Measurements from ENCODE around the gene ATP10B. TPM values are rescaled to one million over a fixed set of nuclear protein-coding genes. Genes with fewer than 3 reads are reported as not detected.

ATP10B gene
- total RNA-seq, 2 experiments from 2014 or later = not detected

DNA sequence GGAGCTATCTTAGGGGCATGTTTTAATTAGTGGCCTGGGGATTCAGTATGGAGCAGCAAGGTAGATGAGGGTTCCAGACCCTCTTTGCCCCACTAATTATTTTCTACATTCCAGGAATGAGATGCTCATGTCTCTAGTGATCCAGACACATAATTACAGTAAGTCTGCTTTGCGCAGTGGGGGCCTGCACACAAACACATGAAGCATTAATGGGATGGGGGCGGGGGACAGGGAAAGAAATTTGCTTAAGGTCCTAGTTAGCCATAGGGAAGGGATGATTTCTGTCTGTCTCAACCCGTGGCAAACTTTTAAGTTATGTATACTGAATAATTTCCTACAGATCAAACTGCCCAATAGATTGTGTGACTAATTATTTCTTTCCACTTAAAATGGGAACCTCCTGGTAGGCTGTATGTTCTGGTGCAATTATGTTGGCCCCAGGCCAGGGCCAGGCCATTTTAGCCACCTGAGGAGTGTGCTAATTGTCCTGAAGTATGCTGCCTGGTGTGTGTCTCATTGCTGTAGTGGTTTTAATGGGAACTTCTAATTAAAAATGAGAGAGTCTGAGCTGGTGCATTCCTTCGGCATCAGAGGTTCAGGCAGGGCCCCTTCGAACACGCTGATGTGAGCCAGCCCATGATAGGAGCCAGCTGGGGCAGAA, 295.9 kb downstream of the ATP10B start:
- no peaks in the 10 kb centered on the region for H3K4me1 Mint-ChIP-seq (ENCODE audit: low read depth)
- H3K27me3 ChIP-seq (ENCODE audit: control insufficient read depth in 1 of 2, insufficient read depth in 2 of 2, low read length in 2 of 2) = no peaks in the 10 kb centered on the region
- TF ChIP-seq, protein P1, sequence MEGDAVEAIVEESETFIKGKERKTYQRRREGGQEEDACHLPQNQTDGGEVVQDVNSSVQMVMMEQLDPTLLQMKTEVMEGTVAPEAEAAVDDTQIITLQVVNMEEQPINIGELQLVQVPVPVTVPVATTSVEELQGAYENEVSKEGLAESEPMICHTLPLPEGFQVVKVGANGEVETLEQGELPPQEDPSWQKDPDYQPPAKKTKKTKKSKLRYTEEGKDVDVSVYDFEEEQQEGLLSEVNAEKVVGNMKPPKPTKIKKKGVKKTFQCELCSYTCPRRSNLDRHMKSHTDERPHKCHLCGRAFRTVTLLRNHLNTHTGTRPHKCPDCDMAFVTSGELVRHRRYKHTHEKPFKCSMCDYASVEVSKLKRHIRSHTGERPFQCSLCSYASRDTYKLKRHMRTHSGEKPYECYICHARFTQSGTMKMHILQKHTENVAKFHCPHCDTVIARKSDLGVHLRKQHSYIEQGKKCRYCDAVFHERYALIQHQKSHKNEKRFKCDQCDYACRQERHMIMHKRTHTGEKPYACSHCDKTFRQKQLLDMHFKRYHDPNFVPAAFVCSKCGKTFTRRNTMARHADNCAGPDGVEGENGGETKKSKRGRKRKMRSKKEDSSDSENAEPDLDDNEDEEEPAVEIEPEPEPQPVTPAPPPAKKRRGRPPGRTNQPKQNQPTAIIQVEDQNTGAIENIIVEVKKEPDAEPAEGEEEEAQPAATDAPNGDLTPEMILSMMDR (IDR thresholded peaks at IDR 0.05) = no peak
- intact Hi-C loops (cut with DNase I, micrococcal nuclease) = no loop called here
- H3K4me1 ChIP-seq (ENCODE audit: insufficient read depth, low read length) = no peaks in the 10 kb centered on the region
- H3K4me3 ChIP-seq (ENCODE audit: low read length) = no peak overlapping the region
- POLR2A ChIA-PET = no interaction called here
- H3K36me3 Mint-ChIP-seq (ENCODE audit: low read depth) = no peaks in the 10 kb centered on the region
- no peak overlapping the region for H3K27ac Mint-ChIP-seq
- no peaks in the 10 kb centered on the region for H3K9me3 ChIP-seq (ENCODE audit: control insufficient read depth in 1 of 2, insufficient read depth in 1 of 2, low read length in 2 of 2)
- ATAC-seq (ENCODE audit: poor library complexity) = no peak
- H3K9me3 Mint-ChIP-seq = no peaks in the 10 kb centered on the region
- H3K36me3 ChIP-seq (ENCODE audit: insufficient read depth, low read length) = no peaks in the 10 kb centered on the region
- CTCF ChIA-PET = no interaction called here
- peaks cover 5% of the 10 kb centered on the region for H3K27me3 Mint-ChIP-seq
- H3K27ac ChIP-seq (ENCODE audit: low read depth in 1 of 2, low read length in 2 of 2) = no peak overlapping the region
- H3K4me3 Mint-ChIP-seq = no peak overlapping the region
- DNase-seq = no peak

DNA sequence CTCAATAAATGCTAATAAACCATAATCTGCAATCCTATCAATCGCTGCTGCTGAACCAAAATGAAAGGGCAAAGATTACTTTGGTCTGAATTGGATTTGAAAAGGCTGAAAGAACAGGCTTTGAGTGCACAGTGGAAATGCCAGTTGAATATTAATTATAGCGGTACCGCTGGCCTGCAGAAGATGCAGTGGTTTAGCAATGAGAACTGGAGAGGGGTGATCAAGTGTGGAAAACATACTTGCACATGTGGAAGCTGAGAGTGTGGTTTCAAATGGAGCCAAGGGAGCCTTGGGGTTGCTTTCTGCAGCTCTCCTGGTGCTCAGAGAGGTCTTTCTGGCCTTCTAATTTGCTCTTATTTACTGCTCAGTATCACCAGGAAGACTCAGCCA, 296.4 kb downstream of the ATP10B start:
- Mint-ChIP-seq H3K27me3 (peaks cover 5% of the 10 kb centered on the region), H3K4me1 (ENCODE audit: low read depth) (no peaks in the 10 kb centered on the region), H3K4me3 (no peak overlapping the region), H3K27ac (no peak overlapping the region), H3K36me3 (ENCODE audit: low read depth) (no peaks in the 10 kb centered on the region), H3K9me3 (no peaks in the 10 kb centered on the region)
- DNase-seq = no peak
- ATAC-seq (ENCODE audit: poor library complexity) = no peak
- H3K9me3 ChIP-seq (ENCODE audit: control insufficient read depth in 1 of 2, insufficient read depth in 1 of 2, low read length in 2 of 2) = no peaks in the 10 kb centered on the region
- H3K36me3 ChIP-seq (ENCODE audit: insufficient read depth, low read length) = no peaks in the 10 kb centered on the region
- no peaks in the 10 kb centered on the region for H3K27me3 ChIP-seq (ENCODE audit: control insufficient read depth in 1 of 2, insufficient read depth in 2 of 2, low read length in 2 of 2)
- POLR2A ChIA-PET = no interaction called here
- TF ChIP-seq, protein P1 (IDR thresholded peaks at IDR 0.05) = no peak
- H3K27ac ChIP-seq (ENCODE audit: low read depth in 1 of 2, low read length in 2 of 2) = no peak overlapping the region
- CTCF ChIA-PET = no interaction called here
- H3K4me3 ChIP-seq (ENCODE audit: low read length) = no peak overlapping the region
- intact Hi-C loops (cut with DNase I, micrococcal nuclease) = no loop called here
- H3K4me1 ChIP-seq (ENCODE audit: insufficient read depth, low read length) = no peaks in the 10 kb centered on the region

DNA sequence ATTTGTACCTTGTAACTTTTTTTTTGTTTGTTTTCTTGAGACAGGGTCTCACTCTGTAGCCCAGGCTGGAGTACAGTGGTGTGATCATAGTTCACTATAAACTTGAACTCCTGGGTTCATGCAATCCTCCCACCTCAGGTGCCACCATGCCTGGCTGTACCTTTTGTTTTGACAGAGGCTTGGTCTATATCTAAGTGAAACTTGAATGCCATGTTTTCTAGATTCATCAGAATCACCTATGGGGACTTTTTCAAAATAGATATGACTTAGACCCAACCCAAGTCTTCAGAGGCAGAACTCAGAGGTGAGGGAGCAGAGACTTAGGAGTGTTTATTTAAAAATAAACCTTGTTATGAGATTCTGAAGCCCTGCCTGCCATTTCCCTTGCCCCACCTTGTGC, 301.9 kb downstream of the ATP10B start:
- no peaks in the 10 kb centered on the region for H3K4me1 Mint-ChIP-seq (ENCODE audit: low read depth)
- H3K4me3 Mint-ChIP-seq = no peak overlapping the region
- peaks cover 16% of the 10 kb centered on the region for H3K27me3 Mint-ChIP-seq
- no peak overlapping the region for H3K27ac Mint-ChIP-seq
- TF ChIP-seq, protein P1 (IDR thresholded peaks at IDR 0.05) = no peak
- no peaks in the 10 kb centered on the region for H3K9me3 Mint-ChIP-seq
- H3K4me1 ChIP-seq (ENCODE audit: insufficient read depth, low read length) = no peaks in the 10 kb centered on the region
- H3K9me3 ChIP-seq (ENCODE audit: control insufficient read depth in 1 of 2, insufficient read depth in 1 of 2, low read length in 2 of 2) = no peaks in the 10 kb centered on the region
- DNase-seq (no peak), ATAC-seq (ENCODE audit: poor library complexity) (no peak)
- POLR2A ChIA-PET = no interaction called here
- H3K27ac ChIP-seq (ENCODE audit: low read depth in 1 of 2, low read length in 2 of 2) = no peak overlapping the region
- no peak overlapping the region for H3K4me3 ChIP-seq (ENCODE audit: low read length)
- no peaks in the 10 kb centered on the region for H3K27me3 ChIP-seq (ENCODE audit: control insufficient read depth in 1 of 2, insufficient read depth in 2 of 2, low read length in 2 of 2)
- intact Hi-C loops (cut with DNase I, micrococcal nuclease) = no loop called here
- H3K36me3 ChIP-seq (ENCODE audit: insufficient read depth, low read length) = no peaks in the 10 kb centered on the region
- CTCF ChIA-PET = no interaction called here
- no peaks in the 10 kb centered on the region for H3K36me3 Mint-ChIP-seq (ENCODE audit: low read depth)
